Right cardiac atrium (tissue), 5 donors: ENCODE measurements around the gene PHACTR1. TPM values are rescaled to one million over a fixed set of nuclear protein-coding genes. Genes with fewer than 3 reads are reported as not detected.

Source experiments
- ATAC-seq, 2 donors: fragments of 200-7000 bp; cut with Tn5 transposase; one replicate each; pipeline versions ENCODE4 v1.8.0 to v1.9.1; 2020; ENCODE audit warnings: moderate library complexity in 2 of 2, mild to moderate bottlenecking in 1 of 2
- DNase-seq, 3 donors: peaks; one replicate each; pipeline ENCODE4 v3.0.0-alpha.2; 2020
- H3K27ac ChIP-seq: one replicate; pipeline ENCODE4 v1.5.1; 2013; ENCODE audit warnings: mild to moderate bottlenecking, low read length, control low read depth, moderate library complexity
- H3K27me3 ChIP-seq: one replicate; pipeline ENCODE4 v1.6.1; 2013; ENCODE audit not compliant: control insufficient read depth, insufficient read depth
- H3K4me1 ChIP-seq: one replicate; pipeline ENCODE4 v1.6.1; 2013; ENCODE audit warnings: low read length; ENCODE audit not compliant: control insufficient read depth, insufficient read depth
- H3K4me3 ChIP-seq: one replicate; pipeline ENCODE4 v1.5.1; 2013; ENCODE audit warnings: low read length, control low read depth
- H3K9me3 ChIP-seq: one replicate; pipeline ENCODE4 v1.6.1; 2013; ENCODE audit warnings: low read length; ENCODE audit not compliant: control insufficient read depth
- WGBS: extraction: QIAGEN DNeasy Blood & Tissue Kit; methylation state at CpG from one replicate; pipeline ENCODE4 v1.1.7; 2013; 5-methylcytosine and 5-hydroxymethylcytosine counted together
- intact Hi-C, 4 donors: fragments of 100-400 bp; cut with DNase I; formaldehyde crosslinking; loops; one replicate each; pipeline versions ENCODE4 v1.11.0 to v1.14.0; 2022 to 2023
- long read RNA-seq, 4 donors: library from polyadenylated mRNA; unstranded; transcript quantifications; one replicate each; pipeline ENCODE4 v2.0.0, GENCODE V29; 2020 to 2021
- polyA plus RNA-seq: library from polyadenylated mRNA; stranded (reverse); fragments of 200-250 nt; gene quantifications from one replicate; pipeline ENCODE4 v1.2.3, GENCODE V29; 2013
- total RNA-seq, 4 donors: library from RNA; stranded (reverse); fragmentation: NEBNext Ultra II Directional; extraction: Animal tissue kit (Norgen Biotek cat#: 25700); gene quantifications; one replicate each; pipeline ENCODE4 v1.2.1, GENCODE V29; 2021
- donor health status: healthy with polysubstance abuse.
- donor health status: DM: no; HTN: yes; CAD: no.
- donor health status: DM: no; HTN: no; CAD: no.
- donor health status: DM: no; HTN: yes; CAD: no; lungs with severe emphysema.
- donor health status: DM: yes; HTN: yes; CAD: no.

PHACTR1 gene
- total RNA-seq = 10 to 100 TPM; 24.8 to 29.4 (median 26.4) TPM
- 7.3 TPM for polyA plus RNA-seq
- long read RNA-seq, donor 1, partial matches to known transcripts = 6 of 25 reads
- long read RNA-seq, donor 1, other reads (novel, unspliced or antisense) = 19 of 25 reads
- long read RNA-seq, donor 2, partial matches to known transcripts = 1 of 11 reads
- long read RNA-seq, donor 2, other reads (novel, unspliced or antisense) = 10 of 11 reads
- long read RNA-seq, donor 3, partial matches to known transcripts = 1 of 67 reads
- long read RNA-seq, donor 3, other reads (novel, unspliced or antisense) = 65 of 67 reads
- long read RNA-seq, donor 4, partial matches to known transcripts = 0 of 4 reads
- long read RNA-seq, donor 4, other reads (novel, unspliced or antisense) = 4 of 4 reads

GRCh38 chr6:12716298-12716916 is at the start of gene PHACTR1:
Gene PHACTR1 (plus strand): TSS chr6:12716767.
- H3K4me3 ChIP-seq = no peak within 1 kb of the TSS
- H3K9me3 ChIP-seq = no peaks in the 10 kb centered on the region
- WGBS = 62% methylated on average over 10 of the region's 10 CpGs
- no peak within 1 kb of the TSS for H3K27ac ChIP-seq
- ATAC-seq (no peak), DNase-seq (no peak)
- H3K27me3 ChIP-seq = no peaks in the 10 kb centered on the region
- intact Hi-C loops = no loop called here
- no peaks in the 10 kb centered on the region for H3K4me1 ChIP-seq

GRCh38 chr6:12666886-12667285 is 49.7 kb upstream of the PHACTR1 start:
- H3K4me1 ChIP-seq = no peaks in the 10 kb centered on the region

GRCh38 chr6:12675931-12676330 is 40.6 kb upstream of the PHACTR1 start:
- DNase-seq (no peak), ATAC-seq (no peak)
- intact Hi-C loops = no loop called here
- WGBS = 79% methylated on average over 5 of the region's 5 CpGs
- no peaks in the 10 kb centered on the region for H3K4me1 ChIP-seq
- H3K4me3 ChIP-seq = no peak overlapping the region
- no peaks in the 10 kb centered on the region for H3K9me3 ChIP-seq
- H3K27me3 ChIP-seq = no peaks in the 10 kb centered on the region
- no peak overlapping the region for H3K27ac ChIP-seq

More at GRCh38 chr6:12666886-12667285, 49.7 kb upstream of the PHACTR1 start:
- Histone ChIP-seq H3K4me3 (no peak overlapping the region), H3K9me3 (no peaks in the 10 kb centered on the region), H3K27ac (no peak overlapping the region), H3K27me3 (no peaks in the 10 kb centered on the region)
- DNase-seq (no peak), ATAC-seq (no peak)
- intact Hi-C loops = no loop called here
- 32% methylated on average over 1 of the region's 1 CpG for WGBS

GRCh38 chr6:12679341-12679740 is 37.2 kb upstream of the PHACTR1 start:
- H3K27me3 ChIP-seq = peaks cover 2% of the 10 kb centered on the region
- DNase-seq (no peak), ATAC-seq (no peak)
- H3K4me1 ChIP-seq = no peaks in the 10 kb centered on the region
- no peak overlapping the region for H3K4me3 ChIP-seq
- H3K27ac ChIP-seq = no peak overlapping the region
- H3K9me3 ChIP-seq = no peaks in the 10 kb centered on the region
- WGBS = 82% methylated on average over 3 of the region's 3 CpGs
- intact Hi-C loops = no loop called here

GRCh38 chr6:12693122-12693521 is 23.4 kb upstream of the PHACTR1 start:
- H3K27me3 ChIP-seq = no peaks in the 10 kb centered on the region
- intact Hi-C loops = no loop called here
- ATAC-seq (no peak), DNase-seq (no peak)
- H3K4me3 ChIP-seq = no peak overlapping the region
- no peaks in the 10 kb centered on the region for H3K9me3 ChIP-seq
- H3K4me1 ChIP-seq = no peaks in the 10 kb centered on the region
- H3K27ac ChIP-seq = no peak overlapping the region
- 96% methylated on average over 1 of the region's 1 CpG for WGBS

GRCh38 chr6:12698298-12698697 is 18.3 kb upstream of the PHACTR1 start:
- 92% methylated on average over 4 of the region's 4 CpGs for WGBS
- H3K4me3 ChIP-seq = no peak overlapping the region
- ATAC-seq = no peak

GRCh38 chr6:12704946-12705345 is 11.6 kb upstream of the PHACTR1 start:
- Histone ChIP-seq H3K27ac (no peak overlapping the region), H3K9me3 (no peaks in the 10 kb centered on the region), H3K4me3 (no peak overlapping the region), H3K4me1 (no peaks in the 10 kb centered on the region), H3K27me3 (peaks cover 3% of the 10 kb centered on the region)
- DNase-seq = no peak
- WGBS = 92% methylated on average over 1 of the region's 1 CpG
- no peak for ATAC-seq
- intact Hi-C loops = no loop called here

More at GRCh38 chr6:12698298-12698697, 18.3 kb upstream of the PHACTR1 start:
- DNase-seq = no peak
- Histone ChIP-seq H3K27me3 (peaks cover 3% of the 10 kb centered on the region), H3K9me3 (no peaks in the 10 kb centered on the region), H3K27ac (no peak overlapping the region), H3K4me1 (no peaks in the 10 kb centered on the region)
- intact Hi-C loops = no loop called here

GRCh38 chr6:12709116-12709515 is 7.5 kb upstream of the PHACTR1 start:
- DNase-seq (no peak), ATAC-seq (no peak)
- intact Hi-C loops = no loop called here
- no peak overlapping the region for H3K4me3 ChIP-seq
- H3K4me1 ChIP-seq = no peaks in the 10 kb centered on the region
- H3K27me3 ChIP-seq = no peaks in the 10 kb centered on the region
- H3K27ac ChIP-seq = no peak overlapping the region
- WGBS = 61% methylated on average over 1 of the region's 1 CpG
- no peaks in the 10 kb centered on the region for H3K9me3 ChIP-seq

GRCh38 chr6:12709556-12710232 is 6.9 kb upstream of the PHACTR1 start:
- 63% methylated on average over 3 of the region's 3 CpGs for WGBS
- no peaks in the 10 kb centered on the region for H3K27me3 ChIP-seq
- intact Hi-C loops = no loop called here

GRCh38 chr6:12710921-12711320 is 5.6 kb upstream of the PHACTR1 start:
- WGBS = 75% methylated on average over 4 of the region's 4 CpGs
- H3K4me3 ChIP-seq = no peak overlapping the region
- no peak for DNase-seq
- no peak overlapping the region for H3K27ac ChIP-seq
- no peaks in the 10 kb centered on the region for H3K27me3 ChIP-seq
- H3K9me3 ChIP-seq = no peaks in the 10 kb centered on the region
- intact Hi-C loops = no loop called here
- no peak for ATAC-seq
- no peaks in the 10 kb centered on the region for H3K4me1 ChIP-seq

More at GRCh38 chr6:12709556-12710232, 6.9 kb upstream of the PHACTR1 start:
- DNase-seq (no peak), ATAC-seq (no peak)
- Histone ChIP-seq H3K4me1 (no peaks in the 10 kb centered on the region), H3K9me3 (no peaks in the 10 kb centered on the region), H3K4me3 (no peak overlapping the region), H3K27ac (no peak overlapping the region)

- DNase-seq (no peak), ATAC-seq (no peak)
- Histone ChIP-seq H3K9me3 (no peaks in the 10 kb centered on the region), H3K27ac (no peak overlapping the region), H3K4me3 (no peak overlapping the region), H3K4me1 (no peaks in the 10 kb centered on the region), H3K27me3 (no peaks in the 10 kb centered on the region)
- intact Hi-C loops = no loop called here
Measured at GRCh38 chr6:12714022-12714421, 2.5 kb upstream of the PHACTR1 start.
